HEK293 (cell line): ENCODE data around the gene SCN8A.

Experiments used
- CTCF ChIA-PET: fragments of 350-600 bp; formaldehyde crosslinking; extraction: SDS; loops from one replicate; lab custom pipeline; 2021; ENCODE audit warnings: antibody characterized with exemption; lab: Yijun Ruan, JAX
- POLR2A ChIA-PET: fragments of 300-600 bp; formaldehyde crosslinking; extraction: SDS; loops from one replicate; lab custom pipeline; 2020; ENCODE audit warnings: antibody characterized with exemption, inconsistent platforms; lab: Yijun Ruan, JAX
- H3K27ac ChIP-seq: fragments of 200-500 bp; sonication (Bioruptor generic); 2 replicates; pipeline ENCODE4 v1.5.1; 2014; ENCODE audit warnings: low read depth, low read length, control low read depth, inconsistent platforms; ENCODE audit errors: extremely low read depth
- H3K36me3 ChIP-seq, 2 experiments: fragments of 200-500 bp in 1 of 2; sonication (Bioruptor generic) in 1 of 2; 1 replicate in 1 of 2; 2 replicates in 1 of 2; pipeline ENCODE4 v1.5.1; 2014 to 2017; ENCODE audit warnings: inconsistent platforms in 2 of 2, low read length in 2 of 2; ENCODE audit not compliant: control insufficient read depth in 2 of 2, insufficient read depth in 1 of 2
- H3K4me1 ChIP-seq: fragments of 200-500 bp; sonication (Bioruptor generic); 2 replicates; pipeline ENCODE4 v1.5.1; 2014; ENCODE audit warnings: mild to moderate bottlenecking, low read length, inconsistent platforms; ENCODE audit not compliant: control insufficient read depth, insufficient read depth
- H3K4me3 ChIP-seq: 2 replicates; pipeline ENCODE4 v1.5.1; 2011; ENCODE audit warnings: low read depth, mild to moderate bottlenecking, control low read depth, low read length, moderate library complexity
- H3K9me3 ChIP-seq: fragments of 200-500 bp; sonication (Bioruptor generic); 2 replicates; pipeline ENCODE4 v1.5.1; 2014; ENCODE audit warnings: low read depth, low read length, inconsistent platforms; ENCODE audit not compliant: control insufficient read depth, insufficient read depth
- EGR2 ChIP-seq: fragments of 450-650 bp; formaldehyde crosslinking; IDR thresholded peaks from 2 replicates; pipeline ENCODE4 v1.5.1; 2016; ENCODE audit warnings: low read depth, missing biosample characterization, missing genetic modification characterization
- KLF1 ChIP-seq: fragments of 450-650 bp; formaldehyde crosslinking; IDR thresholded peaks from 2 replicates; pipeline ENCODE4 v1.5.1; 2016; ENCODE audit warnings: missing biosample characterization, missing genetic modification characterization
- KLF10 ChIP-seq: fragments of 450-650 bp; IDR thresholded peaks from 2 replicates; pipeline ENCODE4 v1.5.1; 2018; ENCODE audit warnings: missing biosample characterization, mild to moderate bottlenecking, missing genetic modification characterization
- KLF9 ChIP-seq: fragments of 450-650 bp; formaldehyde crosslinking; IDR thresholded peaks from 2 replicates; pipeline ENCODE4 v1.5.1; 2016; ENCODE audit warnings: missing biosample characterization, missing genetic modification characterization, low read depth
- MEIS1 ChIP-seq: sonication (generic); formaldehyde crosslinking; IDR thresholded peaks from 2 replicates; pipeline ENCODE4 v1.8.1; 2022; ENCODE audit warnings: missing genetic modification reagents, mild to moderate bottlenecking, borderline replicate concordance
- SETDB1 ChIP-seq: IDR thresholded peaks from one replicate; pipeline ENCODE4 v1.6.1; 2017; ENCODE audit warnings: mild to moderate bottlenecking, low read length, moderate library complexity, mixed read lengths; ENCODE audit not compliant: insufficient read length
- ZBTB21 ChIP-seq: fragments of 450-650 bp; formaldehyde crosslinking; IDR thresholded peaks from 2 replicates; pipeline ENCODE4 v1.5.1; 2017; ENCODE audit warnings: missing biosample characterization, missing genetic modification characterization
- ZFP3 ChIP-seq: fragments of 450-650 bp; formaldehyde crosslinking; IDR thresholded peaks from 2 replicates; pipeline ENCODE4 v1.5.1; 2016; ENCODE audit warnings: low read depth, missing biosample characterization, missing genetic modification characterization
- ZNF138 ChIP-seq: fragments of 450-650 bp; formaldehyde crosslinking; IDR thresholded peaks from 2 replicates; pipeline ENCODE4 v1.5.1; 2016; ENCODE audit warnings: missing biosample characterization, missing genetic modification characterization, borderline replicate concordance
- ZNF155 ChIP-seq: fragments of 450-650 bp; formaldehyde crosslinking; IDR thresholded peaks from 2 replicates; pipeline ENCODE4 v1.5.1; 2016; ENCODE audit warnings: missing biosample characterization, missing genetic modification characterization
- ZNF16 ChIP-seq: fragments of 450-650 bp; formaldehyde crosslinking; IDR thresholded peaks from 2 replicates; pipeline ENCODE4 v1.5.1; 2016; ENCODE audit warnings: low read depth, missing biosample characterization, missing genetic modification characterization
- ZNF184 ChIP-seq: fragments of 450-650 bp; IDR thresholded peaks from 2 replicates; pipeline ENCODE4 v1.5.1; 2018; ENCODE audit warnings: missing biosample characterization, mild to moderate bottlenecking, missing genetic modification characterization
- ZNF423 ChIP-seq: fragments of 450-650 bp; formaldehyde crosslinking; IDR thresholded peaks from 2 replicates; pipeline ENCODE4 v1.5.1; 2016; ENCODE audit warnings: missing biosample characterization, missing genetic modification characterization
- ZNF521 ChIP-seq: fragments of 450-650 bp; formaldehyde crosslinking; IDR thresholded peaks from 2 replicates; pipeline ENCODE4 v1.5.1; 2017; ENCODE audit warnings: missing biosample characterization, mild to moderate bottlenecking, missing genetic modification characterization
- ZNF555 ChIP-seq: fragments of 450-650 bp; formaldehyde crosslinking; conservative IDR thresholded peaks from 2 replicates; pipeline ENCODE4 v1.5.1; 2017; ENCODE audit warnings: missing biosample characterization, mild to moderate bottlenecking, missing genetic modification characterization, inconsistent platforms
- ZNF623 ChIP-seq: fragments of 450-650 bp; formaldehyde crosslinking; IDR thresholded peaks from 2 replicates; pipeline ENCODE4 v1.5.1; 2016; ENCODE audit warnings: missing biosample characterization, missing genetic modification characterization
- ZNF624 ChIP-seq: fragments of 450-650 bp; formaldehyde crosslinking; IDR thresholded peaks from 2 replicates; pipeline ENCODE4 v1.5.1; 2017; ENCODE audit warnings: missing biosample characterization, missing genetic modification characterization
- ZNF701 ChIP-seq: fragments of 450-650 bp; formaldehyde crosslinking; IDR thresholded peaks from 2 replicates; pipeline ENCODE4 v1.5.1; 2016; ENCODE audit warnings: missing biosample characterization, missing genetic modification characterization
- ZNF843 ChIP-seq: fragments of 450-650 bp; formaldehyde crosslinking; IDR thresholded peaks from 2 replicates; pipeline ENCODE4 v1.5.1; 2016; ENCODE audit warnings: missing biosample characterization, missing genetic modification characterization
- TF ChIP-seq, protein P1 (sequence below): fragments of 450-650 bp; formaldehyde crosslinking; IDR thresholded peaks from 2 replicates; pipeline ENCODE4 v1.5.1; 2016; ENCODE audit warnings: missing biosample characterization, missing genetic modification characterization
- TF ChIP-seq, protein P2 (sequence below): fragments of 450-650 bp; formaldehyde crosslinking; IDR thresholded peaks from 2 replicates; pipeline ENCODE4 v1.5.1; 2016; ENCODE audit warnings: missing biosample characterization, missing genetic modification characterization, borderline replicate concordance

SCN8A gene

GRCh38 chr12:51755251-51755650 lies 164.2 kb downstream of the SCN8A start (continued):
- TF ChIP-seq KLF9 (no peak), ZNF521 (tag by site-specific recombination) (no peak)

DNA sequence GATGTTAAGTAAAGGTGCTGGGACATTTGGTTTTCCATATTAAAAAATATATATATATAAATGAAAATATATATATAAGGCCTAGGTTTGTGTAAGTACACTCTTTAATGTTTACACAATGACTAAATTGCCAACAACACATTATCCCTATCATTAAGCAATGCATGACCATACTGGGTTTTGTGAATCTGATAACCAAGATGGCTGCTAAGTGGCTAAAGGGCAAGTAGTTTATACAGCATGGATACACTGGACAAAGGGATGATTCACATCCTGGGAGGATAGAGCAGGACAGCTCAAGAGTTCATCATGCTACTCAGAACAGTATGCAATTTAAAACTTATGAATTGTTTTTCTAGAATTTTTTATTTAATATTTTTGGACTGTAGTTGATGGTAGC lies 168.1 kb downstream of the SCN8A start:
- TF ChIP-seq ZNF423 (tag by site-specific recombination) (no peak), KLF1 (tag by site-specific recombination) (no peak), ZNF624 (tag by site-specific recombination) (no peak), KLF10 (tag by site-specific recombination) (no peak), ZNF16 (no peak), MEIS1 (no peak), ZNF155 (tag by site-specific recombination) (no peak), ZNF701 (tag by site-specific recombination) (no peak), ZNF555 (no peak), ZNF623 (tag by site-specific recombination) (no peak), ZNF184 (tag by site-specific recombination) (no peak), ZNF138 (no peak), ZFP3 (tag by site-specific recombination) (no peak), ZBTB21 (tag by site-specific recombination) (no peak), SETDB1 (no peak), ZNF843 (no peak), EGR2 (tag by site-specific recombination) (no peak)
- TF ChIP-seq, protein P1, sequence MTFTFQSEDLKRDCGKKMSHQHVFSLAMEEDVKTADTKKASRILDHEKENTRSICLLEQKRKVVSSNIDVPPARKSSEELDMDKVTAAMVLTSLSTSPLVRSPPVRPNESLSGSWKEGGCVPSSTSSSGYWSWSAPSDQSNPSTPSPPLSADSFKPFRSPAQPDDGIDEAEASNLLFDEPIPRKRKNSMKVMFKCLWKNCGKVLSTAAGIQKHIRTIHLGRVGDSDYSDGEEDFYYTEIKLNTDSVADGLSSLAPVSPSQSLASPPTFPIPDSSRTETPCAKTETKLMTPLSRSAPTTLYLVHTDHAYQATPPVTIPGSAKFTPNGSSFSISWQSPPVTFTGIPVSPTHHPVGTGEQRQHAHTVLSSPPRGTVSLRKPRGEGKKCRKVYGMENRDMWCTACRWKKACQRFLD (tag by site-specific recombination), result no peak
- TF ChIP-seq, protein P2, sequence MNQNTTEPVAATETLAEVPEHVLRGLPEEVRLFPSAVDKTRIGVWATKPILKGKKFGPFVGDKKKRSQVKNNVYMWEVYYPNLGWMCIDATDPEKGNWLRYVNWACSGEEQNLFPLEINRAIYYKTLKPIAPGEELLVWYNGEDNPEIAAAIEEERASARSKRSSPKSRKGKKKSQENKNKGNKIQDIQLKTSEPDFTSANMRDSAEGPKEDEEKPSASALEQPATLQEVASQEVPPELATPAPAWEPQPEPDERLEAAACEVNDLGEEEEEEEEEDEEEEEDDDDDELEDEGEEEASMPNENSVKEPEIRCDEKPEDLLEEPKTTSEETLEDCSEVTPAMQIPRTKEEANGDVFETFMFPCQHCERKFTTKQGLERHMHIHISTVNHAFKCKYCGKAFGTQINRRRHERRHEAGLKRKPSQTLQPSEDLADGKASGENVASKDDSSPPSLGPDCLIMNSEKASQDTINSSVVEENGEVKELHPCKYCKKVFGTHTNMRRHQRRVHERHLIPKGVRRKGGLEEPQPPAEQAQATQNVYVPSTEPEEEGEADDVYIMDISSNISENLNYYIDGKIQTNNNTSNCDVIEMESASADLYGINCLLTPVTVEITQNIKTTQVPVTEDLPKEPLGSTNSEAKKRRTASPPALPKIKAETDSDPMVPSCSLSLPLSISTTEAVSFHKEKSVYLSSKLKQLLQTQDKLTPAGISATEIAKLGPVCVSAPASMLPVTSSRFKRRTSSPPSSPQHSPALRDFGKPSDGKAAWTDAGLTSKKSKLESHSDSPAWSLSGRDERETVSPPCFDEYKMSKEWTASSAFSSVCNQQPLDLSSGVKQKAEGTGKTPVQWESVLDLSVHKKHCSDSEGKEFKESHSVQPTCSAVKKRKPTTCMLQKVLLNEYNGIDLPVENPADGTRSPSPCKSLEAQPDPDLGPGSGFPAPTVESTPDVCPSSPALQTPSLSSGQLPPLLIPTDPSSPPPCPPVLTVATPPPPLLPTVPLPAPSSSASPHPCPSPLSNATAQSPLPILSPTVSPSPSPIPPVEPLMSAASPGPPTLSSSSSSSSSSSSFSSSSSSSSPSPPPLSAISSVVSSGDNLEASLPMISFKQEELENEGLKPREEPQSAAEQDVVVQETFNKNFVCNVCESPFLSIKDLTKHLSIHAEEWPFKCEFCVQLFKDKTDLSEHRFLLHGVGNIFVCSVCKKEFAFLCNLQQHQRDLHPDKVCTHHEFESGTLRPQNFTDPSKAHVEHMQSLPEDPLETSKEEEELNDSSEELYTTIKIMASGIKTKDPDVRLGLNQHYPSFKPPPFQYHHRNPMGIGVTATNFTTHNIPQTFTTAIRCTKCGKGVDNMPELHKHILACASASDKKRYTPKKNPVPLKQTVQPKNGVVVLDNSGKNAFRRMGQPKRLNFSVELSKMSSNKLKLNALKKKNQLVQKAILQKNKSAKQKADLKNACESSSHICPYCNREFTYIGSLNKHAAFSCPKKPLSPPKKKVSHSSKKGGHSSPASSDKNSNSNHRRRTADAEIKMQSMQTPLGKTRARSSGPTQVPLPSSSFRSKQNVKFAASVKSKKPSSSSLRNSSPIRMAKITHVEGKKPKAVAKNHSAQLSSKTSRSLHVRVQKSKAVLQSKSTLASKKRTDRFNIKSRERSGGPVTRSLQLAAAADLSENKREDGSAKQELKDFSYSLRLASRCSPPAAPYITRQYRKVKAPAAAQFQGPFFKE (tag by site-specific recombination), result no peak
- no peaks in the 10 kb centered on the region; a peak in 1 of 3 replicates for H3K36me3 ChIP-seq
- H3K27ac ChIP-seq, result no peak overlapping the region
- ChIA-PET CTCF (no interaction called here), POLR2A (no interaction called here)
- no peak overlapping the region for H3K4me3 ChIP-seq
- no peaks in the 10 kb centered on the region for H3K9me3 ChIP-seq
- no peaks in the 10 kb centered on the region for H3K4me1 ChIP-seq
